Testis (tissue), 3 donors: ENCODE measurements around the gene MACROD2. TPM values are rescaled to one million over a fixed set of nuclear protein-coding genes. Genes with fewer than 3 reads are reported as not detected.

ENCODE experiments used
- DNase-seq: peaks from one replicate; pipeline ENCODE4 v3.0.0-alpha.2; 2019
- H3K27ac ChIP-seq, 2 donors: fragments of 200-600 bp; sonication (generic); one replicate each; pipeline ENCODE4 v1.5.1; 2019
- H3K27me3 ChIP-seq: fragments of 200-600 bp; sonication (generic); one replicate; pipeline ENCODE4 v1.5.1; 2019
- H3K36me3 ChIP-seq: fragments of 200-600 bp; sonication (generic); one replicate; pipeline ENCODE4 v1.5.1; 2017; ENCODE audit warnings: low read depth; ENCODE audit errors: missing control alignments
- H3K4me1 ChIP-seq: fragments of 200-600 bp; sonication (generic); one replicate; pipeline ENCODE4 v1.5.1; 2019
- H3K4me3 ChIP-seq, 2 donors: fragments of 200-600 bp; sonication (generic); one replicate each; pipeline ENCODE4 v1.5.1; 2017 to 2019
- H3K9me3 ChIP-seq: fragments of 200-600 bp; sonication (generic); one replicate; pipeline ENCODE4 v1.5.1; 2017
- POLR2A ChIP-seq: fragments of 450-650 bp; IDR thresholded peaks from one replicate; pipeline ENCODE4 v1.6.1; 2017; ENCODE audit warnings: antibody characterized with exemption, mild to moderate bottlenecking, moderate library complexity
- WGBS, 2 donors: methylation state at CpG; one replicate each; pipeline ENCODE4 v1.1.5; 2018; 5-methylcytosine and 5-hydroxymethylcytosine counted together
- intact Hi-C: fragments of 100-400 bp; cut with DNase I; formaldehyde crosslinking; loops from one replicate; pipeline ENCODE4 v1.15.1; 2023; ENCODE audit warnings: low total_unique reads
- polyA plus RNA-seq: library from polyadenylated mRNA; stranded (reverse); fragments of 350-450 nt; fragmentation: Illumina TruSeq; extraction: RNeasy Lipid Tissue Mini Kit (QIAGEN cat#74804); gene quantifications from one replicate; pipeline ENCODE4 v1.2.3, GENCODE V29; 2014; ENCODE audit warnings: low read depth, low replicate concordance; ENCODE audit not compliant: insufficient read depth
- total RNA-seq, 2 donors: library from RNA; depleted of rRNA; stranded (reverse); fragments of >200 nt; gene quantifications; one replicate each; pipeline ENCODE4 v1.2.3, GENCODE V29; 2016
- TF ChIP-seq, protein P1 (sequence below), 3 experiments: fragments of 450-650 bp in 2 of 3; fragments of 200-600 bp in 1 of 3; sonication (generic) in 1 of 3; IDR thresholded peaks; one replicate each; pipeline ENCODE4 v1.5.1; 2016 to 2019; ENCODE audit warnings: antibody characterized with exemption in 3 of 3, mild to moderate bottlenecking in 2 of 3, moderate library complexity in 1 of 3

The MACROD2 gene
- total and polyA plus RNA-seq, 3 donors from 2014 or later: 12.6 to 20.6 (median 16.8) TPM

DNA sequence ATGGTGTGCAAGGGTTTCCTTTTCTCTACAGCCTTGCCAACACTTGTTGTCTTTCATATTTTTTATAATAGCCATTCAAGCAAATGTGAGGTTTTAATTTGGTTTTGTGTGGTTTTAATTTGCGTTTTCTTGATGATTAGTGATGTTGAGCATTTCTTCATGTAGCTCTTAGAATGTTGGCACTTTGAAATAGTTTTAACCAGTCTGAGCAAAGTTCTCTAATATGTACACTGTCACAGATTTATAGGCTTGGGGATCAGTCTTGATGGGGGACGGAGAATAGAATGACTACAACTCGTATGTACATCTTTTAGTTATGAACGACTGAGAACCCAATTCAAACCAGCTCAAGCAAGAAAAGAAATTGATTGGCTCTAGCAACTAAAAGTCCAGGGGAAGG lies 1574.8 kb downstream of the MACROD2 start:
- 95 to 97% methylated on average over 4 of the region's 4 CpGs for WGBS, 2 donors

GRCh38 chr20:15571056-15571455 lies 1575.7 kb downstream of the MACROD2 start:
- DNase-seq: no peak
- no peak overlapping the region for H3K27ac ChIP-seq
- no peaks in the 10 kb centered on the region for H3K36me3 ChIP-seq
- intact Hi-C loops: no loop called here
- H3K4me1 ChIP-seq: no peaks in the 10 kb centered on the region
- no peaks in the 10 kb centered on the region for H3K27me3 ChIP-seq
- no peaks in the 10 kb centered on the region for H3K9me3 ChIP-seq
- no peak overlapping the region for H3K4me3 ChIP-seq
- TF ChIP-seq, protein P1, sequence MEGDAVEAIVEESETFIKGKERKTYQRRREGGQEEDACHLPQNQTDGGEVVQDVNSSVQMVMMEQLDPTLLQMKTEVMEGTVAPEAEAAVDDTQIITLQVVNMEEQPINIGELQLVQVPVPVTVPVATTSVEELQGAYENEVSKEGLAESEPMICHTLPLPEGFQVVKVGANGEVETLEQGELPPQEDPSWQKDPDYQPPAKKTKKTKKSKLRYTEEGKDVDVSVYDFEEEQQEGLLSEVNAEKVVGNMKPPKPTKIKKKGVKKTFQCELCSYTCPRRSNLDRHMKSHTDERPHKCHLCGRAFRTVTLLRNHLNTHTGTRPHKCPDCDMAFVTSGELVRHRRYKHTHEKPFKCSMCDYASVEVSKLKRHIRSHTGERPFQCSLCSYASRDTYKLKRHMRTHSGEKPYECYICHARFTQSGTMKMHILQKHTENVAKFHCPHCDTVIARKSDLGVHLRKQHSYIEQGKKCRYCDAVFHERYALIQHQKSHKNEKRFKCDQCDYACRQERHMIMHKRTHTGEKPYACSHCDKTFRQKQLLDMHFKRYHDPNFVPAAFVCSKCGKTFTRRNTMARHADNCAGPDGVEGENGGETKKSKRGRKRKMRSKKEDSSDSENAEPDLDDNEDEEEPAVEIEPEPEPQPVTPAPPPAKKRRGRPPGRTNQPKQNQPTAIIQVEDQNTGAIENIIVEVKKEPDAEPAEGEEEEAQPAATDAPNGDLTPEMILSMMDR (IDR thresholded peaks at IDR 0.05): no peak
- no peak for TF ChIP-seq POLR2A

More for the DNA sequence above, 1574.8 kb downstream of the MACROD2 start:
- Histone ChIP-seq H3K4me3 (no peak overlapping the region), H3K27me3 (no peaks in the 10 kb centered on the region), H3K9me3 (no peaks in the 10 kb centered on the region), H3K27ac (no peak overlapping the region), H3K4me1 (no peaks in the 10 kb centered on the region), H3K36me3 (no peaks in the 10 kb centered on the region)
- intact Hi-C loops: no loop called here
- no peak for DNase-seq
- no peak for TF ChIP-seq POLR2A
- TF ChIP-seq, protein P1 (IDR thresholded peaks at IDR 0.05): no peak

GRCh38 chr20:15575255-15575654 lies 1579.9 kb downstream of the MACROD2 start:
- no peaks in the 10 kb centered on the region for H3K4me1 ChIP-seq
- no peak overlapping the region for H3K27ac ChIP-seq
- no peaks in the 10 kb centered on the region for H3K9me3 ChIP-seq
- H3K36me3 ChIP-seq: no peaks in the 10 kb centered on the region
- no peak for TF ChIP-seq POLR2A
- TF ChIP-seq, protein P1 (IDR thresholded peaks at IDR 0.05): no peak
- WGBS, 2 donors: 81 to 84% methylated on average over 1 of the region's 1 CpG
- H3K4me3 ChIP-seq: no peak overlapping the region
- H3K27me3 ChIP-seq: no peaks in the 10 kb centered on the region
- no peak for DNase-seq
- intact Hi-C loops: no loop called here

- no peaks in the 10 kb centered on the region for H3K36me3 ChIP-seq
- H3K9me3 ChIP-seq: no peaks in the 10 kb centered on the region
- DNase-seq: no peak
- H3K27ac ChIP-seq: no peak overlapping the region
- no peaks in the 10 kb centered on the region for H3K4me1 ChIP-seq
- no peak overlapping the region for H3K4me3 ChIP-seq
- H3K27me3 ChIP-seq: no peaks in the 10 kb centered on the region
- intact Hi-C loops: no loop called here
- TF ChIP-seq, protein P1 (IDR thresholded peaks at IDR 0.05): no peak
- no peak for TF ChIP-seq POLR2A
Observed at GRCh38 chr20:15576411-15576810, 1581.1 kb downstream of the MACROD2 start.

- no peak overlapping the region for H3K4me3 ChIP-seq
- intact Hi-C loops: no loop called here
- H3K27me3 ChIP-seq: no peaks in the 10 kb centered on the region
- no peaks in the 10 kb centered on the region for H3K4me1 ChIP-seq
- no peak for DNase-seq
- H3K27ac ChIP-seq: no peak overlapping the region
- TF ChIP-seq, protein P1 (IDR thresholded peaks at IDR 0.05): no peak
- no peak for TF ChIP-seq POLR2A
- no peaks in the 10 kb centered on the region for H3K9me3 ChIP-seq
- WGBS, 2 donors: 84 to 95% methylated on average over 3 of the region's 3 CpGs
- no peaks in the 10 kb centered on the region for H3K36me3 ChIP-seq
Observed at GRCh38 chr20:15578113-15578512, 1582.8 kb downstream of the MACROD2 start.
